ENCODE data around the gene CD244.
"Not testable (repeated sequence)": the region's sequence is repeated elsewhere in the genome, so short reads cannot be mapped to it uniquely, and the experiment has no call there.

CD244 gene

GRCh38 chr1:160862203-160863060 is at the start of gene CD244:
Gene CD244 (minus strand): TSS chr1:160862887. CDS start chr1:160862677, 210 bp downstream.
- peak; percentile 78 for DNase-seq

GRCh38 chr1:160911925-160912324 is 49.2 kb upstream of the CD244 start:
- no peak for DNase-seq

- no peak for DNase-seq
These were observed 48.8 kb upstream of the CD244 start for GRCh38 chr1:160911441-160911840.

GRCh38 chr1:160910170-160910750 is 47.6 kb upstream of the CD244 start:
- DNase-seq: no peak

- no peak for DNase-seq
These were observed 45.3 kb upstream of the CD244 start for GRCh38 chr1:160907976-160908375.

GRCh38 chr1:160905617-160905989 is 42.9 kb upstream of the CD244 start:
- no peak for DNase-seq

- no peak for DNase-seq
These were observed 42.3 kb upstream of the CD244 start for GRCh38 chr1:160904783-160905616.

GRCh38 chr1:160902251-160902650 is 39.6 kb upstream of the CD244 start:
- DNase-seq: not testable (repeated sequence)

- no peak for DNase-seq
These were observed 39.1 kb upstream of the CD244 start for GRCh38 chr1:160901768-160902167.

- DNase-seq: not testable (repeated sequence)
These were observed 38.0 kb upstream of the CD244 start for GRCh38 chr1:160900683-160901082.

GRCh38 chr1:160894368-160895135 is 31.9 kb upstream of the CD244 start:
- DNase-seq: not testable (repeated sequence)

- DNase-seq: no peak
These were observed 28.8 kb upstream of the CD244 start for GRCh38 chr1:160891474-160891873.

GRCh38 chr1:160888926-160889325 is 26.2 kb upstream of the CD244 start:
- DNase-seq: no peak

GRCh38 chr1:160887071-160887470 is 24.4 kb upstream of the CD244 start:
- no peak for DNase-seq

- no peak for DNase-seq
These were observed 22.4 kb upstream of the CD244 start, which contains the start of gene ITLN1 for GRCh38 chr1:160885042-160885441. Gene ITLN1 (minus strand): TSS chr1:160885180. CDS start chr1:160884877, 303 bp downstream.

GRCh38 chr1:160884579-160884978 is 21.9 kb upstream of the CD244 start:
- no peak for DNase-seq

- no peak for DNase-seq
These were observed 21.2 kb upstream of the CD244 start for GRCh38 chr1:160883581-160884513.

GRCh38 chr1:160882582-160882981 is 19.9 kb upstream of the CD244 start:
- no peak for DNase-seq

- DNase-seq: not testable (repeated sequence)
These were observed 18.6 kb upstream of the CD244 start for GRCh38 chr1:160881264-160881663.

GRCh38 chr1:160880216-160880615 is 17.5 kb upstream of the CD244 start:
- no peak for DNase-seq

- DNase-seq: no peak
These were observed 16.4 kb upstream of the CD244 start for GRCh38 chr1:160879056-160879455.
